Ovary (tissue), 9 donors: ENCODE measurements around the gene FHOD3. TPM values are rescaled to one million over a fixed set of nuclear protein-coding genes. Genes with fewer than 3 reads are reported as not detected.

ENCODE experiments used
- DNase-seq, 5 donors: peaks; one replicate each; pipeline ENCODE4 v3.0.0-alpha.2; 2019 to 2020
- H3K27ac ChIP-seq, 2 donors: fragments of 200-600 bp; one replicate each; pipeline versions ENCODE4 v1.5.1 to v1.8.0; 2019 to 2022
- H3K27me3 ChIP-seq: fragments of 200-600 bp; one replicate; pipeline ENCODE4 v1.8.0; 2022
- H3K36me3 ChIP-seq: fragments of 200-600 bp; sonication (generic); one replicate; pipeline ENCODE4 v1.5.1; 2019
- H3K4me1 ChIP-seq: one replicate; pipeline ENCODE4 v1.8.1; 2013; ENCODE audit warnings: mild to moderate bottlenecking, moderate library complexity; ENCODE audit not compliant: insufficient read depth
- H3K4me3 ChIP-seq: fragments of 200-600 bp; sonication (generic); one replicate; pipeline ENCODE4 v1.5.1; 2017
- H3K9me3 ChIP-seq, 2 donors: fragments of 200-600 bp in 1 of 2; sonication (generic) in 1 of 2; one replicate each; pipeline versions ENCODE4 v1.5.1 to v1.8.1; 2013 to 2019; ENCODE audit warnings: mild to moderate bottlenecking in 1 of 2, moderate library complexity in 1 of 2
- CTCF ChIP-seq, 3 donors: fragments of 450-650 bp in 2 of 3; fragments of 200-600 bp in 1 of 3; IDR thresholded peaks; one replicate each; pipeline versions ENCODE4 v1.5.1 to v1.8.0; 2016 to 2022; ENCODE audit warnings: antibody characterized with exemption in 3 of 3, mild to moderate bottlenecking in 1 of 3
- EP300 ChIP-seq: sonication (generic); formaldehyde crosslinking; IDR thresholded peaks from one replicate; pipeline ENCODE4 v1.6.1; 2017; ENCODE audit warnings: antibody characterized with exemption
- POLR2A ChIP-seq: fragments of 450-650 bp; IDR thresholded peaks from one replicate; pipeline ENCODE4 v1.6.1; 2017; ENCODE audit warnings: antibody characterized with exemption, mild to moderate bottlenecking, moderate library complexity
- WGBS, 3 donors: extraction: QIAGEN DNeasy Blood & Tissue Kit in 1 of 3; methylation state at CpG; one replicate each; pipeline versions ENCODE4 v1.1.5 to v1.1.7; 2013 to 2017; 5-methylcytosine and 5-hydroxymethylcytosine counted together
- intact Hi-C, 4 donors: fragments of 100-400 bp; cut with DNase I; formaldehyde crosslinking; loops; one replicate each; pipeline versions ENCODE4 v1.11.0 to v1.15.1; 2022 to 2023
- polyA plus RNA-seq, 2 donors: library from polyadenylated mRNA; stranded (reverse); fragments of 200-250 nt in 1 of 2; fragments of 350-450 nt in 1 of 2; fragmentation: Illumina TruSeq in 1 of 2; extraction: RNeasy Lipid Tissue Mini Kit (QIAGEN cat#74804) in 1 of 2; gene quantifications; one replicate each; pipeline ENCODE4 v1.2.3, GENCODE V29; 2013 to 2014
- total RNA-seq, 7 donors: library from RNA; depleted of rRNA in 2 of 7; stranded (reverse); fragments of >200 nt in 2 of 7; fragmentation: NEBNext Ultra II Directional in 3 of 7; extraction: Animal tissue kit (Norgen Biotek cat#: 25700) in 3 of 7; gene quantifications; one replicate each; pipeline versions ENCODE4 v1.1.0 to v1.2.4, GENCODE V29; 2016 to 2023
- donor health status: DM: no; HTN: no; CAD: no; lungs with moderate emphysema.
- donor health status: DM: no; HTN: no; CAD: no.
- donor health status: Bipolar disorder and iron deficiency.
- donor health status: DM: yes; HTN: yes; CAD: no.
- donor health status: DM: no; HTN: no; CAD: no.
- donor health status: DM: yes; HTN: yes; CAD: no.

The FHOD3 gene
- total and polyA plus RNA-seq, 9 donors = 3.5 to 62.5 (median 11.0) TPM

GRCh38 chr18:36623681-36624190 lies 326.2 kb downstream of the FHOD3 start:
- Histone ChIP-seq H3K36me3 (no peaks in the 10 kb centered on the region), H3K27ac (no peak overlapping the region), H3K9me3 (no peaks in the 10 kb centered on the region), H3K4me1 (no peaks in the 10 kb centered on the region), H3K4me3 (no peak overlapping the region), H3K27me3 (no peaks in the 10 kb centered on the region)
- TF ChIP-seq CTCF (IDR thresholded peaks at IDR 0.05) = no peak
- TF ChIP-seq EP300 = no peak
- no peak for TF ChIP-seq POLR2A
- DNase-seq = no peak
- intact Hi-C loops = no loop called here
- 90 to 91% (median 91%) methylated on average over 4 of the region's 4 CpGs for WGBS, 3 donors

GRCh38 chr18:36624451-36625167 lies 327.1 kb downstream of the FHOD3 start:
- 93 to 95% (median 94%) methylated on average over 7 of the region's 7 CpGs for WGBS, 3 donors
- H3K27me3 ChIP-seq = no peaks in the 10 kb centered on the region
- TF ChIP-seq EP300 (no peak), CTCF (IDR thresholded peaks at IDR 0.05) (no peak), POLR2A (no peak)

GRCh38 chr18:36625386-36625785 lies 327.9 kb downstream of the FHOD3 start:
- no peaks in the 10 kb centered on the region for H3K4me1 ChIP-seq
- TF ChIP-seq EP300 (no peak), CTCF (IDR thresholded peaks at IDR 0.05) (no peak), POLR2A (no peak)
- intact Hi-C loops = no loop called here

More at GRCh38 chr18:36624451-36625167, 327.1 kb downstream of the FHOD3 start:
- intact Hi-C loops = no loop called here
- no peaks in the 10 kb centered on the region for H3K9me3 ChIP-seq
- H3K36me3 ChIP-seq = no peaks in the 10 kb centered on the region
- H3K27ac ChIP-seq = no peak overlapping the region
- no peaks in the 10 kb centered on the region for H3K4me1 ChIP-seq
- DNase-seq = no peak
- no peak overlapping the region for H3K4me3 ChIP-seq

GRCh38 chr18:36627637-36628036 lies 330.1 kb downstream of the FHOD3 start:
- no peaks in the 10 kb centered on the region for H3K9me3 ChIP-seq
- no peak for TF ChIP-seq CTCF (IDR thresholded peaks at IDR 0.05)
- TF ChIP-seq POLR2A = no peak
- TF ChIP-seq EP300 = no peak
- no peak overlapping the region for H3K4me3 ChIP-seq
- no peak overlapping the region for H3K27ac ChIP-seq
- no peaks in the 10 kb centered on the region for H3K36me3 ChIP-seq
- 94 to 98% (median 97%) methylated on average over 6 of the region's 6 CpGs for WGBS, 3 donors
- DNase-seq = no peak
- no peaks in the 10 kb centered on the region for H3K4me1 ChIP-seq
- no peaks in the 10 kb centered on the region for H3K27me3 ChIP-seq
- intact Hi-C loops = no loop called here

More at GRCh38 chr18:36625386-36625785, 327.9 kb downstream of the FHOD3 start:
- Histone ChIP-seq H3K36me3 (no peaks in the 10 kb centered on the region), H3K27me3 (no peaks in the 10 kb centered on the region), H3K9me3 (no peaks in the 10 kb centered on the region), H3K4me3 (no peak overlapping the region), H3K27ac (no peak overlapping the region)
- DNase-seq = no peak
- WGBS, 3 donors = 92 to 96% (median 95%) methylated on average over 19 of the region's 19 CpGs
